Measurements from ENCODE around the gene TRIM2.

TRIM2 gene

GRCh38 chr4:153335665-153336064 is 131.4 kb downstream of the TRIM2 start:
- Histone ChIP-seq H3K4me3 (ENCODE audit: low read depth, low read length) (no peak overlapping the region), H3K36me3 (ENCODE audit: control insufficient read depth, insufficient read depth, low read length) (no peaks in the 10 kb centered on the region), H3K9ac (no peak overlapping the region), H3K27me3 (ENCODE audit: control insufficient read depth, insufficient read depth, low read length) (no peaks in the 10 kb centered on the region), H3K4me2 (ENCODE audit: low read length) (no peak overlapping the region), H3K27ac (no peak overlapping the region), H3K79me2 (no peaks in the 10 kb centered on the region), H2AFZ (no peak overlapping the region), H3K9me3 (ENCODE audit: control insufficient read depth, low read length) (no peaks in the 10 kb centered on the region), H3K4me1 (no peaks in the 10 kb centered on the region)
- TF ChIP-seq CTCF (IDR thresholded peaks at IDR 0.05): no peak

- no peak overlapping the region for H3K4me2 ChIP-seq (ENCODE audit: low read length)
- no peak overlapping the region for H3K9ac ChIP-seq
- H3K4me1 ChIP-seq: no peaks in the 10 kb centered on the region
- no peak for TF ChIP-seq CTCF (IDR thresholded peaks at IDR 0.05)
- H3K9me3 ChIP-seq (ENCODE audit: control insufficient read depth, low read length): no peaks in the 10 kb centered on the region
- no peak overlapping the region for H3K27ac ChIP-seq
- H3K36me3 ChIP-seq (ENCODE audit: control insufficient read depth, insufficient read depth, low read length): no peaks in the 10 kb centered on the region
- H3K27me3 ChIP-seq (ENCODE audit: control insufficient read depth, insufficient read depth, low read length): no peaks in the 10 kb centered on the region
- no peaks in the 10 kb centered on the region for H3K79me2 ChIP-seq
- H3K4me3 ChIP-seq (ENCODE audit: low read depth, low read length): no peak overlapping the region
- no peak overlapping the region for H2AFZ ChIP-seq
These were observed 133.4 kb downstream of the TRIM2 start for GRCh38 chr4:153337686-153338085.

DNA sequence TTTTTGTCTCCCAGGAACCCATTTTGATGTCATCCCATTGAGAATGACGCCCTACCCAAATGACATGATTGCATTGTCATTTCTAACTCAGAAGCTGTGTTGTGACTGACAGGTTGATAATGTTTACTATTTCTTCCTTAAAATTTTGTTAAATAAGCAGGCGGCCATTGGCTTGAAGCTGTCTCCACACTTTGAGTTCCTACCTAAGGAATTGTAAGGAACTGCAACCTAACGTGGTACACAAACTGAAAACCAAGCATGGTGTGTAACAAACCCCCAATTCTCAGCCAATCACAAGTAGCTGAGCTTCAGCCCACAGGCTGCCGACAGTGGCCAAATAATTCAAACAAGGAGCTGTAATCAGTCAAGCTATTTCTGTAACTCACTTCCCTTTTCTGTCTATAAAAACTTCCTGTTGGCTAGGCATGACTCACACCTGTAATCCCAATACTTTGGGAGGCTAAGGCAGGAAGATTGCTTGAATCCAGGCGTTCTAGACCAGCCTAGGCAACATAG is 137.4 kb downstream of the TRIM2 start:
- Histone ChIP-seq H3K36me3 (ENCODE audit: control insufficient read depth, insufficient read depth, low read length) (no peaks in the 10 kb centered on the region), H2AFZ (no peak overlapping the region), H3K4me1 (no peaks in the 10 kb centered on the region), H3K79me2 (no peaks in the 10 kb centered on the region), H3K4me3 (ENCODE audit: low read depth, low read length) (no peak overlapping the region), H3K4me2 (ENCODE audit: low read length) (no peak overlapping the region), H3K27me3 (ENCODE audit: control insufficient read depth, insufficient read depth, low read length) (no peaks in the 10 kb centered on the region), H3K9me3 (ENCODE audit: control insufficient read depth, low read length) (no peaks in the 10 kb centered on the region), H3K27ac (no peak overlapping the region), H3K9ac (no peak overlapping the region)
- no peak for TF ChIP-seq CTCF (IDR thresholded peaks at IDR 0.05)

GRCh38 chr4:153342751-153343552 is 138.7 kb downstream of the TRIM2 start:
- Histone ChIP-seq H3K36me3 (ENCODE audit: control insufficient read depth, insufficient read depth, low read length) (no peaks in the 10 kb centered on the region), H3K9ac (no peak overlapping the region), H3K27ac (no peak overlapping the region), H3K79me2 (no peaks in the 10 kb centered on the region), H3K27me3 (ENCODE audit: control insufficient read depth, insufficient read depth, low read length) (no peaks in the 10 kb centered on the region), H2AFZ (no peak overlapping the region), H3K9me3 (ENCODE audit: control insufficient read depth, low read length) (no peaks in the 10 kb centered on the region), H3K4me1 (no peaks in the 10 kb centered on the region), H3K4me2 (ENCODE audit: low read length) (no peak overlapping the region), H3K4me3 (ENCODE audit: low read depth, low read length) (no peak overlapping the region)
- no peak for TF ChIP-seq CTCF (IDR thresholded peaks at IDR 0.05)
